NAMALWA (cell line): ENCODE results near the gene DHX58.

Experiments used
- DNase-seq: peaks from one replicate; pipeline ENCODE4 v3.0.0-alpha.2; 2015; ENCODE audit warnings: low spot score

DHX58 gene

GRCh38 chr17:42053731-42054500, 58.6 kb downstream of the DHX58 start:
- no peak for DNase-seq

- DNase-seq = no peak
These were observed 60.1 kb downstream of the DHX58 start for GRCh38 chr17:42052346-42052877.

DNA sequence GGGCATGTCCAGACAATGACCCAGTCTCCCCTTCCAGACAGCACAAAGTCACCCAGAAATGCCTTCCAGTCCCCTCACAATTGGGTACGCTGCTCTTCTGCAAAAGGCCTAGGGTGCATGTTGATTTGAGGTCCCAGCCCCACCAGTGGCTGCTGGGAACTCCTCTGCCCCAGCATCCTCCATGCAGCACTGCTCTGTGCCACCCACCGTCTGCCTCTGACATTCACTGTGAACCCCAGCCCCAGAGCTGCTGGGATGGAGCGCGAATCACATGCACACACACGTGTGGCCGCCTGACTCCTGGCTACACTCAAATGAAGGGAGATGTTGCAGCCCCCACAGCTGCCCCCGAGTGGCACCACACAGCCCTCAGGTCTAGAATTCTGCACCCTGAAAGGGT, 60.9 kb downstream of the DHX58 start:
- DNase-seq = no peak
